HG02642 (cell line): ENCODE data around the gene RFX7.
"Not testable (repeated sequence)": the region's sequence is repeated elsewhere in the genome, so short reads cannot be mapped to it uniquely, and the experiment has no call there.

ENCODE experiments used
- ATAC-seq: cut with Tn5 transposase; IDR thresholded peaks from one replicate; pipeline ENCODE4 v1.9.1; 2021; ENCODE audit warnings: mild to moderate bottlenecking; ENCODE audit not compliant: unreplicated experiment, poor library complexity

RFX7 gene

GRCh38 chr15:56243163-56244037 is at the start of gene RFX7:
Gene RFX7 (minus strand): TSS chr15:56243879. CDS start chr15:56243285, 594 bp downstream.
- peak; percentile 61 for ATAC-seq

- ATAC-seq = no peak
These were observed 49.1 kb upstream of the RFX7 start for GRCh38 chr15:56292546-56293316.

- ATAC-seq = no peak
These were observed 48.1 kb upstream of the RFX7 start for GRCh38 chr15:56291741-56292140.

GRCh38 chr15:56286213-56286612 is 42.5 kb upstream of the RFX7 start:
- ATAC-seq = no peak

GRCh38 chr15:56281145-56281544 is 37.5 kb upstream of the RFX7 start:
- no peak for ATAC-seq

GRCh38 chr15:56273724-56274123 is 30.0 kb upstream of the RFX7 start:
- no peak for ATAC-seq

GRCh38 chr15:56272454-56272853 is 28.8 kb upstream of the RFX7 start:
- ATAC-seq = no peak

GRCh38 chr15:56266465-56266864 is 22.8 kb upstream of the RFX7 start:
- ATAC-seq = not testable (repeated sequence)

GRCh38 chr15:56261854-56262509 is 18.3 kb upstream of the RFX7 start:
- no peak for ATAC-seq

GRCh38 chr15:56257306-56257705 is 13.6 kb upstream of the RFX7 start:
- ATAC-seq = not testable (repeated sequence)

- no peak for ATAC-seq
These were observed 10.6 kb upstream of the RFX7 start for GRCh38 chr15:56254265-56254664.

GRCh38 chr15:56252386-56252785 is 8.7 kb upstream of the RFX7 start:
- no peak for ATAC-seq

- ATAC-seq = no peak
These were observed 7.8 kb upstream of the RFX7 start for GRCh38 chr15:56251315-56252095.

- ATAC-seq = no peak
These were observed 6.9 kb upstream of the RFX7 start for GRCh38 chr15:56250626-56251025.

GRCh38 chr15:56249092-56249491 is 5.4 kb upstream of the RFX7 start:
- ATAC-seq = no peak

- no peak for ATAC-seq
These were observed 4.8 kb upstream of the RFX7 start for GRCh38 chr15:56248311-56248992.

- no peak for ATAC-seq
These were observed 3.6 kb upstream of the RFX7 start for GRCh38 chr15:56247266-56247665.

GRCh38 chr15:56245871-56246814 is 2.5 kb upstream of the RFX7 start:
- peak; percentile 59 for ATAC-seq
